ENCODE data around the gene ELK3.

DNA sequence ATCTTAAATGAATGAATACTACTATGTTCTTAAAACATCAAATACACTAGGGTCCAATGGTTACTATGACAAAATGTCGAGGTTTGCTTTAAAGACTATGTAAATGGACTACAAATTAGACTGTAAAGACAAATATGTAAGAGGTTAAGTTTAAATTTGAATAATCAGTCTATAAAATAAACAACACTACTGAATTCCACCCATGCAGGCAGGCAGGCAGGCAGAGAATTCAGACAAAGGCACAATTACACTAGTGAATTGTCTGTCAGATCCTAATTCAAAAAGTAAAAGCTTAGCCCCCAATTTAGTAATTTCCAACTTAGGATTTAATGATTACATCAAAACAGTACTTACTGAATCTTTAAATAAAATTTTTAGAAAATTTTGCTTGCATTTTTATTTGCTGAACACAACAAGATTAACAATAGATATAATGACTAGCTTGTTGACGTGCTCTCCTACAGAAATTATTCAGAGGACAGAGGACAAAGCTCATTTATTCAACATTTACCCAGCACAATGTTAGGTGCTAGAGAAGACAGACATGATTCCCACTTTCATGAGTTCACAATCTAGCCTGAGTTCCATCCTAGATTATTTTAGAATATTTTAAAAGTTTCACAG, 108.6 kb downstream of the ELK3 start:
- TF ChIP-seq, protein P1, sequence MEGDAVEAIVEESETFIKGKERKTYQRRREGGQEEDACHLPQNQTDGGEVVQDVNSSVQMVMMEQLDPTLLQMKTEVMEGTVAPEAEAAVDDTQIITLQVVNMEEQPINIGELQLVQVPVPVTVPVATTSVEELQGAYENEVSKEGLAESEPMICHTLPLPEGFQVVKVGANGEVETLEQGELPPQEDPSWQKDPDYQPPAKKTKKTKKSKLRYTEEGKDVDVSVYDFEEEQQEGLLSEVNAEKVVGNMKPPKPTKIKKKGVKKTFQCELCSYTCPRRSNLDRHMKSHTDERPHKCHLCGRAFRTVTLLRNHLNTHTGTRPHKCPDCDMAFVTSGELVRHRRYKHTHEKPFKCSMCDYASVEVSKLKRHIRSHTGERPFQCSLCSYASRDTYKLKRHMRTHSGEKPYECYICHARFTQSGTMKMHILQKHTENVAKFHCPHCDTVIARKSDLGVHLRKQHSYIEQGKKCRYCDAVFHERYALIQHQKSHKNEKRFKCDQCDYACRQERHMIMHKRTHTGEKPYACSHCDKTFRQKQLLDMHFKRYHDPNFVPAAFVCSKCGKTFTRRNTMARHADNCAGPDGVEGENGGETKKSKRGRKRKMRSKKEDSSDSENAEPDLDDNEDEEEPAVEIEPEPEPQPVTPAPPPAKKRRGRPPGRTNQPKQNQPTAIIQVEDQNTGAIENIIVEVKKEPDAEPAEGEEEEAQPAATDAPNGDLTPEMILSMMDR (conservative IDR thresholded peaks at IDR 0.05): no peak
- no peak for TF ChIP-seq ZFX (IDR thresholded peaks at IDR 0.05)

All from C4-2B (cell line).